CD4-positive, alpha-beta T cell treated with Interleukin-21 for 1 hour (primary cell): ENCODE results near the gene AP3D1.
"Not testable (repeated sequence)": the region's sequence is repeated elsewhere in the genome, so short reads cannot be mapped to it uniquely, and the experiment has no call there.

Experiments used
- DNase-seq: peaks from one replicate; pipeline ENCODE4 v3.0.0-alpha.2; 2020

Gene AP3D1

GRCh38 chr19:2149980-2150793, 1.2 kb downstream of the AP3D1 start:
- DNase-seq = peak; percentile 60

- no peak for DNase-seq
Measured at GRCh38 chr19:2148482-2149135, 2.8 kb downstream of the AP3D1 start.

- DNase-seq = no peak
Measured at GRCh38 chr19:2145831-2146241, 5.5 kb downstream of the AP3D1 start.

- no peak for DNase-seq
Measured at GRCh38 chr19:2144190-2144589, 7.2 kb downstream of the AP3D1 start.

DNA sequence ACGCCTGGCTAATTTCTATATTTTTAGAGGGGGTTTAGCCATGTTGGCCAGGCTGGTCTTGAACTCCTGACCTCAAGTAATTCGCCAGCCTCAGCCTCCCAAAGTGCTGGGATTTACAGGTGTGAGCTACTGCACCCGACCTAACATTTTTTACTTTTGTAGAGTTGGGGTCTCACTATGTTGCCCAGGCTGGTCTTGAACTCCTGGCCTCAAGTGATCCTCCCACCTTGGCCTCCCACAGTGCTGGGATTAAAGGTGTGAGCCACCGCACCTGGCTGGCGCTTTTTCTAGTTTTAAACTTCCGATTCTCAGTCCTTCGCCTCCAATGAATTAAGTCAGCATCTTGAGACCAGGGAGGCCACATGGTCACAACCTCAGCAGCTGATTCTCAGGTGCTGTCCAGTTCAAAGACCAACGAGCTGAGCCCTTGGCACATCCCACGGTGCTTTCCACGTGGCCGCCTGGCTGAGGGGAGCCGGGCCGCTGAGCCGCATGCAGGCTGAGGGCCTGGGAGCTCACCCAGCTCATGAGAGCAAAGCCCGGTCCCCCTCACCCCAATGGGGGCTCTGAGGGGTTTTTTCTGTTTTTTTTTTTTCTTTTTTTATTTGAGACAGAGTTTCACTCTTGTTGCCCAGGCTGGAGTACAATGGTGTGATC, 9.1 kb downstream of the AP3D1 start:
- DNase-seq = no peak

GRCh38 chr19:2140138-2140569, 11.2 kb downstream of the AP3D1 start:
- no peak for DNase-seq

DNA sequence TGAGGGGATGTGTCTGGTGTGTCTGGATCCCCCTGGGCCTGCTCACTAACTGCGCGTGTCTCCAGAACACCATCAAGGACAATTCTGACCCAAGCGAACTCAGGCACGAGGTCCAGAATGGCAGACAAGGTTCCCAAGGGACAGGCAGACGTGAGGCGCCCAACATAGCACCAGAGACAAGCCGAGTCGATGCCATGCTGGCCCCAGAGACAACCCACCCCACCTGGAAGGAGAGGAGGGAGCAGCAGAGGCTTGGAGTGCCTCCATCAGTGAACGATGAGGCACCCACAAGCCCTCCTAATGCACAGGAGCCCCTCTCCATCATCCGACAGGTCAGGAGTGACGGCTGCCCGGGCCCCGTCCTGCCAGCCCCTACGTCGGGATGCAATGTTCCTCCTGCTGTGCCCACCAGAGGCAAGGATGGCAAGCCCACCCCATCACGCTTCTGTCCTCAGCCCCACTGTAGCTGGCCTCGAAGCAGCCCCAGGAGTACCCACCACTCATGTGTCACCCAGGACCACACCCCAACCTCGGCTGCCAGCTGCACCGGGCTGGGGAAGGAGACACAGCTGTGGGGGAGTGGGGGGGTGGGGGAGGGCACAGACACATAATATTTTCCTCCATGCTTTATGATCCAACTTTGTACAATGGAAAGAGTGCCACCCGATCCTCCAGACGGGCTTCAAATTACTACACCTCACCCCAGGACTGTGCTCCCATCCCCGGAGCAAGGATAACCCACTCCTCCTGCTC, 11.8 kb downstream of the AP3D1 start:
- no peak for DNase-seq

- DNase-seq = no peak
Measured at GRCh38 chr19:2138061-2138728, 13.2 kb downstream of the AP3D1 start.

GRCh38 chr19:2136796-2137195, 14.6 kb downstream of the AP3D1 start:
- no peak for DNase-seq

GRCh38 chr19:2135474-2136402, 15.6 kb downstream of the AP3D1 start:
- DNase-seq = no peak

DNA sequence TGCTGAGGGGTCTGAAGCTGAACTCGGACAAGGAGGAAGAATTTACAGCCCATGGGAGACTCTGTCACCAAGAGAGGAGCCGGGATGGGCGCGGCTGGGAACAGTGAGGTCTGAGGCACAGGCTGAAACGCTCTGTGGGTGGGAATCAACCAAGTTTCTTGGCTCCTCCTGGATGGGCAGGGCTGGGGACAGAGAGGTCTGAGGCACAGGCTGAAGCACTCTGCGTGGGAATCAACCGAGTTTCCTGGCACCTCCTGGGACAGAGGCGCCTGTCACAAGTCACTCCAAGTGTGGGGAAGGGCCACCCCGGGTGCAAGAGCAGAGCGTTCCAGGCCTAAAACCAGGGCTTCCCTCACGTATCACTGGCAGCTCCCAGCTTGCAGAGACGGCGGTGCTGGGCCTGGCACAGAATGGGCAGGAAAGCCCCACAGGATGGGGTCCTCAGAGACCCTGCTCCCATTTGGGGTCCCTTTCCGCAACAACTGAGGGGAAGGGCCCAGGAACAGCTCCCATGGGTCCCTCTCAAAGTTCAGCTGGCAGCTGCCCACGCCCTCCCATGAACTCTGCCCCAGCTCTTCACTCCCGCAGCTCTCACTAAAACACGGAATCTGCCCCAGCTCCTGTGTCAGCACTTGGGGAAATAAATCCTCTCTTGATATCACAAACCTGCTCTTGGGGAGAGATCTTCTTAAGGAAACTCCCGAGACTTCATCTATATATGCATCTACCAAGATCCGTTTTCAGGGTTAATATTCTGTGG, 18.5 kb downstream of the AP3D1 start:
- DNase-seq = no peak

- no peak for DNase-seq
Measured at GRCh38 chr19:2132191-2132590, 19.2 kb downstream of the AP3D1 start.

GRCh38 chr19:2131012-2131975, 20.1 kb downstream of the AP3D1 start:
- not testable (repeated sequence) for DNase-seq

- no peak for DNase-seq
Measured at GRCh38 chr19:2129892-2130770, 21.2 kb downstream of the AP3D1 start.

GRCh38 chr19:2129486-2129885, 21.9 kb downstream of the AP3D1 start:
- DNase-seq = no peak

GRCh38 chr19:2129022-2129421, 22.3 kb downstream of the AP3D1 start:
- no peak for DNase-seq

- not testable (repeated sequence) for DNase-seq
Measured at GRCh38 chr19:2128252-2128651, 23.1 kb downstream of the AP3D1 start.

- DNase-seq = no peak
Measured at GRCh38 chr19:2127758-2128157, 23.6 kb downstream of the AP3D1 start.
